GM12878 (cell line): ENCODE data around the gene ADM2. TPM values are rescaled to one million over a fixed set of nuclear protein-coding genes. Genes with fewer than 3 reads are reported as not detected.

ENCODE experiments used
- ATAC-seq: fragments of 200-7000 bp; cut with Tn5 transposase; 3 replicates; pipeline ENCODE4 v1.9.1; 2020; ENCODE audit warnings: mild to moderate bottlenecking, moderate library complexity
- BruUV-seq: library from RNA; stranded (reverse); fragments of 400-500 nt; replicated peaks from 2 replicates; lab custom pipeline; 2021; lab: Mats Ljungman, UMichigan
- CTCF ChIA-PET: fragments of 300-600 bp; sonication (Branson Sonifier 250); formaldehyde crosslinking; extraction: SDS; loops from one replicate; lab custom pipeline; 2021; ENCODE audit warnings: inconsistent platforms; lab: Yijun Ruan, JAX
- POLR2A ChIA-PET: fragments of 350-600 bp; formaldehyde crosslinking; extraction: SDS; loops from one replicate; lab custom pipeline; 2021; ENCODE audit warnings: inconsistent platforms; lab: Charles Lee
- RAD21 ChIA-PET: fragments of 300-600 bp; sonication (Branson Sonifier 250); formaldehyde crosslinking; loops from one replicate; lab custom pipeline; 2023; ENCODE audit warnings: antibody characterized with exemption; ENCODE audit not compliant: unreplicated experiment; lab: Charles Lee
- SMC1A ChIA-PET: fragments of 300-600 bp; sonication (Branson Sonifier 250); formaldehyde crosslinking; loops from one replicate; lab custom pipeline; 2023; ENCODE audit not compliant: unreplicated experiment, uncharacterized antibody; lab: Charles Lee
- DNase-seq: peaks from one replicate; pipeline ENCODE4 v3.0.0-alpha.2; 2011; ENCODE audit warnings: low read depth, low spot score
- FAIRE-seq: peaks from 3 replicates; lab custom pipeline; 2011; peaks lifted over from hg19 to GRCh38; lab: Jason Lieb, UNC
- H2AFZ ChIP-seq: 2 replicates; pipeline ENCODE4 v1.6.0; 2011; ENCODE audit warnings: low read depth, low read length, control low read depth; ENCODE audit not compliant: control insufficient read depth
- H3K27ac ChIP-seq: 2 replicates; pipeline ENCODE4 v1.5.1; 2011; ENCODE audit warnings: control low read depth; ENCODE audit not compliant: control insufficient read depth, insufficient read depth
- H3K27me3 ChIP-seq, 2 experiments: replicated peaks in 1 of 2; 2 replicates each; pipeline versions ENCODE4 v1.6.0 to v1.6.1; 2011; ENCODE audit warnings: low read length in 1 of 2; ENCODE audit not compliant: control insufficient read depth in 2 of 2, insufficient read depth in 2 of 2
- H3K36me3 ChIP-seq, 2 experiments: 2 replicates each; pipeline ENCODE4 v1.5.1; 2011; ENCODE audit warnings: low read length in 1 of 2; ENCODE audit not compliant: control insufficient read depth in 2 of 2, insufficient read depth in 2 of 2
- H3K4me1 ChIP-seq: 2 replicates; pipeline ENCODE4 v1.6.1; 2011; ENCODE audit warnings: mild to moderate bottlenecking, low read length, moderate library complexity, mixed read lengths; ENCODE audit not compliant: control insufficient read depth, insufficient read depth
- H3K4me2 ChIP-seq: 2 replicates; pipeline ENCODE4 v1.6.0; 2011; ENCODE audit warnings: control low read depth; ENCODE audit not compliant: control insufficient read depth, insufficient read depth
- H3K4me3 ChIP-seq: fragments of 200-600 bp; sonication (generic); 2 replicates; pipeline ENCODE4 v1.5.1; 2016
- H3K79me2 ChIP-seq: 2 replicates; pipeline ENCODE4 v1.6.0; 2011; ENCODE audit warnings: low read length; ENCODE audit not compliant: control insufficient read depth, insufficient read depth
- H3K9ac ChIP-seq: 2 replicates; pipeline ENCODE4 v1.8.0; 2011; ENCODE audit warnings: low read length, control low read depth, mixed read lengths; ENCODE audit not compliant: control insufficient read depth, insufficient read depth
- H3K9me3 ChIP-seq: replicated peaks from 3 replicates; pipeline ENCODE4 v1.5.1; 2011; ENCODE audit warnings: mild to moderate bottlenecking, low read length; ENCODE audit not compliant: control insufficient read depth, insufficient read depth
- H4K20me1 ChIP-seq: 2 replicates; pipeline ENCODE4 v1.6.0; 2011; ENCODE audit not compliant: control insufficient read depth, insufficient read depth
- CBX3 ChIP-seq: fragments of 200-600 bp; sonication (generic); IDR thresholded peaks from 2 replicates; pipeline ENCODE4 v1.6.1; 2016; ENCODE audit warnings: low read depth, borderline replicate concordance
- IKZF2 ChIP-seq, 2 experiments: fragments of 450-650 bp; IDR thresholded peaks; 2 replicates each; pipeline ENCODE4 v1.6.1; 2017; ENCODE audit warnings: mild to moderate bottlenecking in 2 of 2, moderate library complexity in 2 of 2
- RBBP5 ChIP-seq: fragments of 200-600 bp; sonication (generic); conservative IDR thresholded peaks from 2 replicates; pipeline ENCODE4 v1.6.1; 2016
- TBL1XR1 ChIP-seq: IDR thresholded peaks from 2 replicates; pipeline ENCODE4 v1.6.1; 2012; ENCODE audit warnings: low read depth, low read length, improper control_type of control experiment
- ZNF217 ChIP-seq: fragments of 450-650 bp; IDR thresholded peaks from 2 replicates; pipeline ENCODE4 v1.6.1; 2017; ENCODE audit warnings: antibody characterized with exemption, mild to moderate bottlenecking
- ZNF384 ChIP-seq: IDR thresholded peaks from 2 replicates; pipeline ENCODE4 v1.6.1; 2012; ENCODE audit warnings: low read depth, mild to moderate bottlenecking, low read length, improper control_type of control experiment, borderline replicate concordance
- WGBS: methylation state at CpG from one replicate; pipeline ENCODE4 v1.1.6; 2016; ENCODE audit warnings: low lambda C conversion rate; ENCODE audit not compliant: insufficient replicate concordance, insufficient coverage; ENCODE audit errors: missing lambda C conversion rate; 5-methylcytosine and 5-hydroxymethylcytosine counted together
- in situ Hi-C: fragments of 300-500 bp; cut with MboI; formaldehyde crosslinking; loops from 9 replicates; pipeline ENCODE4 v1.14.3; 2018; ENCODE audit warnings: mixed read lengths
- intact Hi-C: fragments of 100-400 bp; cut with micrococcal nuclease; formaldehyde crosslinking; loops from one replicate; pipeline ENCODE4 v1.14.2; 2022; ENCODE audit not compliant: unreplicated experiment
- polyA plus RNA-seq, 11 experiments: library from polyadenylated mRNA; depleted of rRNA in 4 of 11; unstranded in 6 of 11; stranded (reverse) in 5 of 11; fragments of >200 nt; fragmentation: Nextera tagmentation in 4 of 11; fragmentation: Illumina TruSeq in 1 of 11; extraction: Ambion mirVana in 4 of 11; extraction: Trizol in 1 of 11; gene quantifications; 1 replicate in 1 of 11; 2 replicates in 10 of 11; pipeline versions ENCODE4 v1.2.1 to v1.2.3, GENCODE V29; 2011 to 2016; ENCODE audit warnings: inconsistent platforms in 2 of 11, missing spikeins in 2 of 11, low read depth in 1 of 11
- total RNA-seq, 4 experiments: library from RNA; depleted of rRNA in 3 of 4; stranded (reverse); fragments of >200 nt in 3 of 4; fragmentation: Illumina TruSeq in 1 of 4; extraction: Trizol in 1 of 4; gene quantifications; 2 replicates each; pipeline versions ENCODE4 v1.2.1 to v1.2.3, GENCODE V29; 2013 to 2021
- TF ChIP-seq, protein P1 (sequence below): IDR thresholded peaks from 2 replicates; pipeline ENCODE4 v1.6.1; 2012; ENCODE audit warnings: low read depth, low read length, improper control_type of control experiment

The ADM2 gene
- total and polyA plus RNA-seq, 10 of the 15 experiments (the other 5 are each of a cell fraction or from before 2014, with no cell fraction given) = 0.02 to 0.33 (median 0.12) TPM; not detected in 2

- TF ChIP-seq IKZF2 (IDR thresholded peaks at IDR 0.05) = no peak
- no peak for TF ChIP-seq ZNF384
- TF ChIP-seq, all 136 proteins: peak for 0
These were observed 39.6 kb downstream of the ADM2 start (continued) for GRCh38 chr22:50520826-50521453.

- SMC1A ChIA-PET = no interaction called here
- no TSS peak for BruUV-seq
These were observed 40.4 kb downstream of the ADM2 start for GRCh38 chr22:50521710-50522109.

More at GRCh38 chr22:50521710-50522109, 40.4 kb downstream of the ADM2 start:
- peaks cover 4% of the 10 kb centered on the region; the same call in 1 of the 2 replicates for H3K4me1 ChIP-seq
- H3K4me3 ChIP-seq = no peak overlapping the region
- POLR2A ChIA-PET = no interaction called here
- 86% methylated on average over 9 of the region's 10 CpGs for WGBS
- H3K4me2 ChIP-seq = no peak overlapping the region
- H3K79me2 ChIP-seq = peaks cover 21% of the 10 kb centered on the region
- peaks cover 5 to 50% of the 10 kb centered on the region in 2 experiments; a peak in 3 of 4 replicates for H3K36me3 ChIP-seq
- no peak for ATAC-seq
- intact Hi-C loops = no loop called here
- no peak for TF ChIP-seq TBL1XR1
- no peak for TF ChIP-seq CBX3
- no peak for TF ChIP-seq RBBP5
- no peak for TF ChIP-seq ZNF217
- TF ChIP-seq, protein P1, sequence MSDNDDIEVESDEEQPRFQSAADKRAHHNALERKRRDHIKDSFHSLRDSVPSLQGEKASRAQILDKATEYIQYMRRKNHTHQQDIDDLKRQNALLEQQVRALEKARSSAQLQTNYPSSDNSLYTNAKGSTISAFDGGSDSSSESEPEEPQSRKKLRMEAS = no peak
- no peak overlapping the region for H3K27ac ChIP-seq
- RAD21 ChIA-PET = interaction anchor here (1.2 kb wide), 1 partner anchor 99 kb away, joined by 3 read pairs; no protein-coding TSS in a partner anchor
- no peaks in the 10 kb centered on the region for H3K9me3 ChIP-seq
- H3K9ac ChIP-seq = no peak overlapping the region
- no peaks in the 10 kb centered on the region for H3K27me3 ChIP-seq
- no peaks in the 10 kb centered on the region for H4K20me1 ChIP-seq
- in situ Hi-C loops = no loop called here
- no peak for DNase-seq
- no peak for FAIRE-seq
- no peak overlapping the region for H2AFZ ChIP-seq
- CTCF ChIA-PET = no interaction called here
